GM21723 (cell line): Measurements from ENCODE around the gene MLXIP.
"Not testable (repeated sequence)": the region's sequence is repeated elsewhere in the genome, so short reads cannot be mapped to it uniquely, and the experiment has no call there.

Experiments
- ATAC-seq: cut with Tn5 transposase; IDR thresholded peaks from one replicate; pipeline ENCODE4 v1.9.1; 2021; ENCODE audit warnings: mild to moderate bottlenecking, moderate library complexity; ENCODE audit not compliant: unreplicated experiment

MLXIP gene

DNA sequence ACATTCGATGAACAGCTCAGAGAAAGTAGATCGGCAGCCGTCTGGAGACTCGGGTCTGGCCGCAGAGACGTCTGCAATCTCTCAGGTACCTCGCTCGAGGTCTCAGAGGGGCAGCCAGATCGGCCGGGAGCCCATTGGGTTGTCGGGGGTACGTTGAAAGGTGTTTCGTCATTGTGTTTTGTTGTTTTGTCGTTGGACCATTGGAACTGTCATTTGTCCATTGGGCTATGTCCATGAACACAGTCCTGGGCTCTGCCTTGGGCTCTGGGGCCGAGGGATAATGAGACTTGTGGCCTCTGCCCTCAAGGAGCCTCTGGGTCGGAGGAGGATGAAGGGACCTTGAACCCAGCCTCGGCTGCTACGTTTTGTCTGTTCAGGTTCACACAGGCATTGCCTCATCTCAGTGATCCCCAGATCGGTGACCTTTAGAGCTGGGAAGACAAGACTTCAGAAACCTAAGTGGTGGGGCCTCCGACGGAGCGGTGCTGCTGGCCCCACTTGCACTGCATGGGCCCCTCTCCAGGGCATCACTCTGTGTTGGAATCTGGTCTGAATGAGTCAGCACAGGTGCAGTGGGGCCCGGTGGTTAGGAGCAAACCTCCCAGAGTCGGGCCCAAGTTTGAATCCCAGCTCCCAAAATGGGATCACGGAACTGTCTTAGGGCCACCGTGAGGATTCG, 23.6 kb upstream of the MLXIP start:
- ATAC-seq, result no peak

DNA sequence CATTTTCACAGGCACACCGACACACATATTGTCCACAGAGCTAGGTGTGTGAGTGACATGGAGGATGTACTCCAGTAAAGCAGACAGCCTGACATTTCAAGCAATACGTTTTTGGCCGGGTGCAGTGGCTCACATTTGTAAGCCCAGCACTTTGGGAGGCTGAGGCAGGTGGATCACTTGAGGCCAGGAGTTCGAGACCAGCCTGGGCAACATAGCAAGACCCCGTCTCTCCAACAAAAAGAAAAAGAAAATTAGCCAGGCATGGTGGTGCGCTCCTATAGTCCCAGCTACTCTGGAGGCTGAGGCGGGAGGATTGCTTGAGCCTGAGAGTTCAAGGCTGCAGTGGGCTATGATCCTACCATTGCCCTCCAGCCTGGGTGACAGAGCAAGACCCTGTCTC, 22.1 kb upstream of the MLXIP start:
- ATAC-seq, result not testable (repeated sequence)

DNA sequence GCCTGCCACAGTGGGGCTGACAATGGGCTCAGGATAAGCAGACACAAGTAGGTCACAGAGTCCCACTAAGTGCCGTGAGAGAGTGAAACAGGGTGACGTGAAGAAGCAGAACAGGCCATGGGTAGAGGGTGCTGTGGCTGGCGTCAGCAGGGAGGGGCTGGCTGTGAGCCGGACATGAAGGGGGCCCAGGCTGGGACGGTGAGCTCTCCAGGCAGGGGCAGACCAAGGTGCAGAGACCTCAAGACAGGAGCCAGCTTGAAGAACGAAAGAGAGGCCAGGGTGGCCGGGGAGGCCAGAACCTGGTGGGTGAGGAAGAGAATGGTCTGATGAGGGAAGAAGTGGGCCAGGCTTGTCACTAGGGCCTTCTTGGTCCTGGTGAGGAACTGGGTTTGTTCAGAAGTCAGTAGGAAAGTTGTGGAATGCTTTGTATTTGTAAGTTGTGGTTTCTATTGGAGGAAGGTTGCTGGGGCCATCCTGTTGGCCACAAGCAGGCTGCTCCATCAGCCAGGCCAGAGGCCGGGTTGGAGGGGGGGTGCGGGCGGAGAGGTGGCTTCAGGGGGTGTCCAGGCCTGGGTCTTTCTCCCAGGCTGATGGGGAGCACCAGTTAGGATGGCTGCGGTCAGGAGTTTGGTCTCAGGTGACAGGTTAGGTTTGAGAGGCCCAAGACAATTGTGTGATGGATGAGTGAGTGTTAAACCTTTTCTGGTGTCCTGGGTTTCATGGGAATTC, 21.4 kb upstream of the MLXIP start:
- no peak for ATAC-seq

DNA sequence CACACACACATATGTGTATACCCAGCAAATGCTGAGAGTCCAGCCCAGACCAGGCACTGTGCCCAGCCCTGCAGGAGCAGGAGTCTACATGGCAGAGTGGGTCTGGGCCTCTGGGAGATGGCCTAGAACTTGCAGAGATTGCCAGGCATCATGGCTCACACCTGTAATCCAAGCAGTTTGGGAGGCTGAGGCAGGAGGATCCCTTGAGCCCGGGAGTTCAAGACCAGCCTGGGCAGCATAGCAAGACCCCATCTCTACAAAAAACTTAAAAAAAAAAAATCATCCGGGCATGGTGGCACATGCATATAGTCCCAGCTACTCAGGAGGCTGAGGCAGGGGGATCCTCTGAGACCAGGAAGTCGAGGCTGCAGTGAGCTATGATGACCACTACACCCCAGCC, 20.8 kb upstream of the MLXIP start:
- no peak for ATAC-seq

DNA sequence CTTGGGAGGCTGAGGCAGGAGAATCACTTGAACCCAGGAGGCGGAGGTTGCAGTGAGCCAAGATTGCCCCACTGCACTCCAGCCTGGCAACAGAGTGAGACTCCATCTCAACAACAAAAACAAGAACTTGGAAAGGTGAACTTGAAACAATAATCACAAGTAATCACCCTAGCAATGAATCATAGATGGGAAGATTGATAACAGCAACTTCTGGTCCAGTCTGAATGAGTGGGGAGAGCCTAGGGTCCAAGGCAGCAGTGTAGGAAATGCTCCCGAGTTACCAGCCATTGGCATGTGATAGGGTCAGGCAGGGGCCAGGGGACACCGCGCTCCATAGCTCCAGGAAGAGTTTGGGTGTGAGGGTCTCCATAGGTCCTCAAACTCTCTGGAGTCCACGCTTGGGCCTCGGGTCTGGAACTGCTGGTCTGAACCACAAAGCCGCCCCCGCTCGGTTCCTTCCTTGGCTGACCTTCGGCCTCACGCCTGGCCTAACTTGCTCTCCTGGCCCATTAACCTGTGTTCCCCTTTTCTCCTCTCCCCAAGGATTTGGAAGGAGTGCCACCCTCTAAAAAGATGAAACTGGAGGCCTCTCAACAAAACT, 19.9 kb upstream of the MLXIP start:
- no peak for ATAC-seq

DNA sequence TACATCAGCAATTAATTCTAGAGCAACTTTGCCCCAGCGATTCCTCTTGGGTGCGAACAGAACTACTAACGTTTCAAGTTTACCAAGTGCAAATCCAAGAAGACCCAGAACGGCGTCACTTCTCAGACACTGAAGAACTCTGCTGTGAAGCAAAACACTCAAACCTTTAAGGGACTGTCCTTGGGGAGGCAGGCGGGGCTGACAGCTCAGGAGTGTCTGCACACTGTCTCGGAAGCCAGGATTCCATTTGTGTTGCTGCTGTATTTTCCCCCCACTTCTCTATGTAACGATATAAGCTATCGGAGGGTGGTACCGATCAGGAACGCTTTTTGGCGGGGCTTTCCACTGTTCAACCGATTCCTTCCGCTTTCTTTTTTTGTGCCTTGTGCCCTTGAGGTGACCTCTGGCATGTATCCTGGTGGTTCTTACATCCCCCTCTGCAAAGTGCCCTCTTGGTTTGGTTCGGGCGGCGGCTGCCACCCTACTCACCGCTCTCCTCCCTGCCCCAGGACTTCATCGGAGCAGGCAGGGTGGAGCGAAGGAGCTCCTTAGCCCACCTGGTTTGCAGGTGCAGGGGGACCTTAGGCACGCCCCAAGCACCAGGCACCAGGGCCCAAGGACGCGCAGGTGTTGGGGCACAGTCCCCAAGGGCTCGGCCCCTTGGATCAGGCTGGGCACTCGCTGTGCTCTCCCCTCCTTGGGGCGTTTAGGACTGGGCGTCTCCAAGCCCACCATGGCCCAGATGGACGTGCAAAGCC, 19.2 kb upstream of the MLXIP start:
- ATAC-seq, result no peak

DNA sequence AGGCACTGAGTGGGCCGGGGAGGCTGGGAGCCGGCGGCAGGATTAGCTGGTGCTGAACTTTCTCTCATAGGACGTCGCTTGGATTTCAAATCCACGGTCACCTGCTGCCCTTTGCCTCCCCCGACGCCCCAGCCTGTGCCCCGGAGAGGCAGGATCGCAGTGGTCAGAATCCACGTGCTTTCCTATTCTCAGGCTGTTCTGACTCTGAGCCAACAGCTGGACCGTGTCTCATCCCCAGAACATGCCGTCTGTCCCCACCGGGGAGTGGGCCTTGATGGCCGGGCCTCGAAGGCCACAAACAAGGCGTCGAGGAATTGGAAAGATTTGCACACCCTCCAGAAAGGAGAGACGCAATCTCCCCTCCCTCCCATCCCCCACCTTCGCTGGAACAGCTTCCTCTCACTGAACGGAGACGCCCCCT, 18.5 kb upstream of the MLXIP start:
- ATAC-seq, result no peak

DNA sequence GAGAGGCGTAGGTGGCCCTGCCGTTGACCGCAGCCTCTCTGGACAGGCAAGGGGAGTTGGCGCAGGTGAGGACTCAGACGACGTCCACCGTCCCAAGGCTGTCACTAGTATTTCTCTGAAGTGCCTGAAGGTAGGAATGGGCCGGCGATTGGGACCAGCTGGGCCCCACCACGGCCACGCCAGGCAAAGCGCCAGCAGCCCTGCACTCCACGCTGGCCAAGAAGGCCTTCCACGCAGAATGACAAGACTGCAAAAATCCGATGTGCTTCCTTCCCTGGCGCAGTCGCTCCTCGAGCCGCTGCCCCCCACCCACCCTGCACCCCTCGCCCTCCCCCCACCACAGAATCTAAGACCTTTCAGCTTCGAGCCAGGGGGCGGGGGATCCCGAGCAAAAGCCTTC, 17.3 kb upstream of the MLXIP start:
- no peak for ATAC-seq

DNA sequence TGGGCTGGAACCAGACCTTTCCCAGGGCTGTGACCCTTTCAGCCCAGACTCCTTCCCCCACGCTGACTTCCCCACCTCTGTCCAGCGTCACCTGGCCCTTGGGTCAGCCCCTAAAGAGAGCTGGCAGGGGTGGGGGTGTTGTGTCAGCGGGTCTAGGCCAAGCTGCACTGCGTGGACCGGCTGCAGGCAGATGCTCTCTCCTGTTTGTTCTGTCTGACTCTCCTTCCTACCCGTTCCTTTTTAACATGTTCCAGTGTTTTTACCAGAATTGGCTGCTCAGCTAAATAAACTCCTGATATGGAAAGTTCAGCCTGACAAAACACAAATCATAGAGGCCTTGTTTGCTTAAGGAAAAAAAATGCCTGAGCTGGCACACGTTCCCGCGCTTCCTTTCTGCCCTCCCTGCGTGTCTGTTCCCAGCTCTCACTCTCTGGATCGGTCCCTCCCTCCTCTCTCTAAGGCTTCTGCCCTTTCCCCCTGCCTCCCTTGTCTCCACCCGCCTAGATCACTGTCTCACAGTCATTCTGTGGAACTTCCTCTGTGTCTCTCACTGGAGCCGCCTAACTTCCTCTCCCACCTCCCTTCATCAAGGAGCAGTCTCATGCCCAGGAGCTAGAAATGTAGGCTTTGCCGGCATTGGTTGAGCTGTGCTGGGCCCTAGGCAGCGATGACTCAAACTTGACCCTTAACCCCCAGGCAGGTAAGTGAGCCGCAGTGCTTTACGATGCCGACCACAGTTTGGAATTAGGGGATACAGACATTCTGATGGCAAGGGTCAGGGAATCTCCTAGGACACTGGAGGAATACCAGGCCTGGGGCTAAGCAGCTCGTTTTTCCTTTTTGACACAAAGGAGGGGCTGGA, 15.5 kb upstream of the MLXIP start:
- ATAC-seq, result no peak

DNA sequence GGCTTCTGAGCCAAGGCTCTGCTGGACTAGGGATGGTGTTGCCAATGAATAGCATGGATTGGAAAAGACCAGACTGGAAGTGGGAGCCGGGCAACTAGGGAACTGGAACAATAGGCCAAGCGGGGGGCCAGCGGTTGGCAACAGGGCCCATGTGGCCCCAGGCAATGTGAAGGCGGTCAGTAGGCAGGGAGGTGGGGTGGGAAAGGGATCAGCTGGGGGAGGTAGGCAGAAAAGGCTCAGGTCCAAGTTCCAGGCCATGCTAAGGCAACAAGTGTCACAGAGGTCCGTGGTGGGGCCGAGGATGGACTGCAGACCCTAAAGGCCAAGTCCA, 14.9 kb upstream of the MLXIP start:
- ATAC-seq, result no peak

DNA sequence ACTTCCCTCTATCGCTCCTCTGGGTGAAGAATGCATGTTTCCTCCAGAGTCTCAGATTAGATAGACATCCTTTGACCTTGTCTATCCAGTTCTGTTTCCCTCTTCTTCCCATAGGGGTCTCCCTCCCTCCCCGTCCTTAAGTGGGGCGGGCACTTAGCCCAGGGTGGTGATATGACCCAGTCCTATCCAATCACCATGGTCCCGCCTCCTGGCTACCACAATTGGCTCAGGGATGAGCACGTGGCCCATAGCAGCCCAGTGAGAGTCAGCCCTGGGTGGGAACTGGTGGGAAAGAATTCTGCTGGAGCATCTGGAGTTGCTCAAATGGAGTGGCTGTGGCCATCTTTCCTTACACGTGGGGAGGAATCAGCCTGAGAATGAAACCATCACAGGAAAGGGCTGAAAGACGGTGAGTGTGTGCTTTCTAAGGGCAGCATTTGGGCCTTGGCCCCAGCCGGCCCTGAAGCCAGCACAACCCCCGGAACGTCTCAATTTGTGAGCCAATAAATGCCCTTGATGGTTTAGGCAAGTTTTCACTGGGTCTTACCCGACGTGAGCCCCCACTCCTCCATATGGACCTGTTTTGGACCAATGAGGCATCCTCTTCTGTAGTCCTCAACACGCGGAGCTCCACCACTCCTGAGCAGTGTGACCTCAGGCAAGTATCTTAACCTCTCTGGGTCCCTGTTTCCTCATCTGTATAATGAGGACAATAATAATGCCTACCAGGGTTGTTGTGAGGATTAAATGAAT, 14.4 kb upstream of the MLXIP start:
- ATAC-seq, result no peak

DNA sequence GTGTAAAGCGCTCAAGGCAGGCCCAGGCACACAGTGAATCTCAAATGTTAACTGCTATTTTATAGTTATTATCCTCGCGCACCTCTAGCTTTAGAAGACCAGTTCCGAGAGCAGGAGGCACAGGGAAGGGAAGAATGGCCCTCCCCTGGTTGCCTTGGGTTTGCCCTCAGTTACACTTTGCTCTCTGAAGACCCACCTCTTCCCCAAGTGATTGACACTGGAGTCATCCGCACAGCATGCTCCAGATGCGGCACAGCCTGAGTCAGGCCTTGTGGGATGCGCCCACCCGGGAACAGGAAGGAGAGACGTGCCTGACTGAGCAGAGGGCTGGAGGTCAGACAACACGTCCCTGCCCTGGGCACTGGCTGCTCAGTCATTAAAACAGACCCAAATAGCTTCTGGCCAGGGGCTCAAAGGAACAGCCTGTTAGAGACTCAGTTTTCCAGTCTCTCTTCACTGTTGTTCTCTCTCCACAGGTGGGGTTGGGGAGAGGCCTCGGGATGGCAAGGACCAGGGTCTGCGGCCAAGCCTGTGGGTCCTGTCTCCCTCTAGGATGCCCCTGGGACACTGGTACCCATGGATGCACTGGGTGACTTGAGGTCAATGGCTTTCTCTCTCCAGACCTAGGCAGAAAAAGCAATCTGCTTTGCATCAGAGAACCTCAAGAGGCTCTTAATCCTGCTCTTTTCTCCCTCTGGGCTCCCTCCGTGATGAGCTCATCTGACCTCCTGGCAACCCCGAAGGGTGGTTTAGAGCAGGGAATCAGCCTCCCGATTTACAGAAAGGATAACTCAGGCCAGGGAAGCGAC, 13.6 kb upstream of the MLXIP start:
- no peak for ATAC-seq

DNA sequence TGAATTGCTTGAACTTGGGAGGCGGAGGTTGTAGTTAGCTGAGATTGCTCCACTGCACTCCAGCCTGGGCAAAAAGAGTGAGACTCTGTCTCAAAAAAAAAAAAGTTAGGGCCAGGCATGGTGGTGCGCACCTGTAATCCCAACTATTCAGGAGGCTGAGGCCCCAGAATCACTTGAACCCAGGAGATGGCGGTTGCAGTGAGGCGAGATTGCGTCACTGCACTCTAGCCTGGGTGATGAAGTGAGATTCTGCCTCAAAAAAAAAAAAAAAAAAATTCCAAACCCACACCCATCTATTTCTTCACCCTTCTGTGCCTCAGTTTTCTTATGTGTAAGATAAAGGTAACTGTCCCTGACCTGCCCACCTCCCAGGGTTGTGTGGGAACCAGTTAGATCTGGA, 11.0 kb upstream of the MLXIP start:
- no peak for ATAC-seq

DNA sequence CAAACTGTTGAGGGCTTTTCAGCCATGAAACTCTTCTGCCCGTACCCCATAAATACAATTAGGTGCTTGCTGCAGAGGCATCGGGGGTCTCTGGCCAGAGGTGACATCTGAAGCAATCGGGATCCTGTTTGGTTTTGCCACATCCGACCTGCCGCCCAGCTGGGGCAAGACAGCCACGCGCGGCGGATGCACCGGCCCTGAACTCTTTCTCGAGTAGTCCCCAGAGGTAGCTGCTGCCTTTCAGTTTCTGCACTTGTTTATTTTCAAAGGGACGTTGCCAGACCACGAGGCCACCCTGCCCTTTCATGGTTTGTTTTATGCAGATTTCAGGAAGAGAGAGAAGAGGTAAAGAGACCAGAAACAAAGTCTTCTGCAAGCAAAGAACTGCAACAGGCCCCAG, 10.6 kb upstream of the MLXIP start:
- ATAC-seq, result peak; percentile 96

DNA sequence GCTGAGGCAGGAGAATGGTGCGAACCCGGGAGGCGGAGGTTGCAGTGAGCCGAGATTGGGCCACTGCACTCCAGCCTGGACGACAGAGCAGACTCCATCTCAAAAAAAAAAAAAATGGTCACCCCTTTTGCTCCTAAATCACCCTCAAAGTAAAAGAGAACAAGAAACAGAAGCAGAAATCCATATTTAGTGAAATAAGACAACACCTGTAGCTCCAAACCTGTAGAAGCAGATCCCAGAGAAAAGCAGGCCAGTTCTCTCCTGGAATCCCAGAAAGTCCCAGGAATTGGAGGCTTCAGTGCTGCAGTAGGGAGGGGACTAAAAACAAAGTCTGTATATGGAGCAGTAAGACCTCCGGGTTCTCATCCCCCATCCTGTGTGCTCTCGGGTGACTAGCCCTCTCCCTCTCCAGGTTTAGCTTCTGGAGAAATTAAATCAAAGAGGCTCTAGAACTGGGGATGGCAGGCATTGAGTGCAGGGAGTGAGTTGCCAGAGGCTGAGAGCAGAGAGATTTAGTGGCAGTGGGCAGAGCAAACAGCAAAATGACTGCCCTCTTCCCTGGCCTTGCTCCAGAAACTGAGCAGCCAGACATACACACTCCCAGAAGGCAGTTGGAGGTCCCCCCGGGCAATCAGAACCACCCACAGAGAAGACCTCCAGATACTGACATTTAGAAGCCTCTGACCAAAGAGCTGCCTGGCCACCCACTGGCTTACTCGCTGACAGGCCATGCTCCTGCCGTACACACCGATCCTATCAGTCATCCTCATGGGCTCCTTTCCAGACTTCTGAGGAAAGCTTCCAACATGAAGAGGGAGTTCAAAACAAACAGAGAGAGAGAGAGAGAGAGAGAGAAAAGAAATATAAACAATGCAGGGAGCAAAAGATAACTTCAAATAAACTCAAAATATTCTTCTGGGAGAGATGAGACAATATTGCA, 6.3 kb upstream of the MLXIP start:
- no peak for ATAC-seq

DNA sequence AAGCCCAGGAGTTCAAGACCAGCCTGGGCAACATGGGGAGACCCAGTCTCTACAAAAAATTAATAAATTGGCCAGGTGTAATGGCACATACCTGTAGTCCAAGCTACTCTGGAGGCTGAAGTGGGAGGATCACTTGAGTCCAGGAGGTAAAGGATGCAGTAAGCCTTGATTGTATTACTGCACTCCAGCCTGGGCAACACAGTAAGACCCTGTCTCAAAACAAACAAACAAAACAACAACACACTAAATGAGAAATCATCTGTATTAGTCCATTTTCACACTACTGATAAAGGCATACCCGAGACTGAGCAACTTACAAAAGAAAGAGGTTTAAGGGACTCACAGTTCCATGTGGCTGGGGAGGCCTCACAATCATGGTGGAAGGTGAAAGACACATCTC, 4.7 kb upstream of the MLXIP start:
- ATAC-seq, result no peak

DNA sequence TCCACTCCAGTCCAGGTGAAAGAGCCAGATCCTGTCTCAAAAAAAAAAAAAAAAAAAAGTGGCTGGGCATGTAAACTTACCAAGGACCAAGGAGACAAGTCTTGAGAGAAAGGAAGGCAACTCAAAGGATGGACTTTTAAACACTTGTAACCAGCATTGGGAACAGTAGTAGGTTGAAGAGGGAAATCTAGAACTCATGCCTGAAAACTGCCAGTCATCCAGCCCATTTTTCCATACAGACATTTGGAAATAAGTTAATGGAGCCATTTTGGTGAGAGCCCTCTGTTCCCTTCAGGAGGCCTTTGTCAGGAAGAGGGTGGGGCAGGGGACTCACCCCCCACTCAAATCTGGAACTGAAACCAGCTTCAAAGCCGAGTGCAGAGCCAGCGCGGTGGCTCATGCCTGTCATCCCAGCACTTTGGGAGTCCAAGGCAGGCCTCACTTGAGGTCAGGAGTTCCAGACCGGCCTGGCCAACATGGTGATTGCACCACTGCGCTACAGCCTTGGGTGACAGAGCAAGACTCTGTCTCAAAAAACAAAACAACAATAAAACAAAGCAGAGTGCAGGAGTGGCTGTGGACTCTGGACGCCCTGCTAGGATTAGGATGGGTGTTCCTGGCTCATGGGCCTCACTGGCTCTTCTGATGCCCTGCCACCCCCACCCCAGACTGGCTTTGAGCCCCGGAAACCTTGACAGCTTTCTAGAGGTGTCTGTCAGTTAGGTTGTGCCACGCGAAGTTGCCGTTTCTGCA, 1.6 kb upstream of the MLXIP start:
- no peak for ATAC-seq
